Glomerular visceral epithelial cell (primary cell): ENCODE measurements around the gene TSHZ1.
A peak's percentile ranks its signal among the peaks of the same experiment; 100 is the strongest.

ENCODE experiments used
- DNase-seq: peaks from one replicate; pipeline ENCODE4 v3.0.0-alpha.2; 2016; ENCODE audit errors: extremely low spot score

The TSHZ1 gene

DNA sequence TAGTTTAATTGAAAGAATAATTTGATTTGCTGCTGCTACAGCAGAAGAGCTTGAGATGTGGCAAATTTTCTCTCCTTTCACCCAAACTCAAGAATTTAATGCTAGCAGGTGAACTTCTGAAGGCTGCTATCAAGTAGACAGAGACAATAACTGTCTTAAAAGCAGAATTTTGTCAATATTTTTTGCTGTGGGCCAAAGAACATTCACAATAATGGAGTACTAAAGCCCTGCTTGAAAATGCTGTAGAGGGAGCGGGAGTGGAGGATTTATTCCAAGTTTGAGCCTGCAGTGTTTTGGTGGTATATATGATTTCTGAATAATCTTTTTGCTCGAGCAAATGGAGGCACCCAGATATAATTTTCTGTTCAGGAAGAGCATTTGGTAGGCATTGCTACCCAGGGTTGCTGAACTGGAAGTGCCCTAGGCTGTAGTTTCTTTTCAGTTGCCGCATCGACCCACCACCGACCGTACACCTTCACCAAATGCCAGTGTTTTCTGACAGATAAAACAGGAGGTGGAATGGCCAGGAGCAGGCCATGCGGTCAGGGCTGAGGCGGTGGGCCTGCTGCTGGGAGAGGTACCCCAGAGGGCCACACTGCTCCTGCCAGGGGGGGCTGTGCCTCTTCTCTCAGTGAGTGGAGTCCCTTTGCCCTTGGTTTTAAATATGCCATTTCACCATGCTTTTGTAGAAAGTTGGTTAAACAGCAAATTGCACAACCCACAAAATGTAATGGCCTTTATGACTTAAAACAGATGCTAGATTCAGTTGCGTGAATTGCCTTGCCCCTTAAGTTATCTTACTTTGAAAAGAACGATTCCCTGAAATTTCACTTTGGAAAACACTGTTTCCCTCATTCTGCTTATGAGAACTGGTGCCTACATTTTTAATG, 36.4 kb downstream of the TSHZ1 start:
- no peak for DNase-seq

DNA sequence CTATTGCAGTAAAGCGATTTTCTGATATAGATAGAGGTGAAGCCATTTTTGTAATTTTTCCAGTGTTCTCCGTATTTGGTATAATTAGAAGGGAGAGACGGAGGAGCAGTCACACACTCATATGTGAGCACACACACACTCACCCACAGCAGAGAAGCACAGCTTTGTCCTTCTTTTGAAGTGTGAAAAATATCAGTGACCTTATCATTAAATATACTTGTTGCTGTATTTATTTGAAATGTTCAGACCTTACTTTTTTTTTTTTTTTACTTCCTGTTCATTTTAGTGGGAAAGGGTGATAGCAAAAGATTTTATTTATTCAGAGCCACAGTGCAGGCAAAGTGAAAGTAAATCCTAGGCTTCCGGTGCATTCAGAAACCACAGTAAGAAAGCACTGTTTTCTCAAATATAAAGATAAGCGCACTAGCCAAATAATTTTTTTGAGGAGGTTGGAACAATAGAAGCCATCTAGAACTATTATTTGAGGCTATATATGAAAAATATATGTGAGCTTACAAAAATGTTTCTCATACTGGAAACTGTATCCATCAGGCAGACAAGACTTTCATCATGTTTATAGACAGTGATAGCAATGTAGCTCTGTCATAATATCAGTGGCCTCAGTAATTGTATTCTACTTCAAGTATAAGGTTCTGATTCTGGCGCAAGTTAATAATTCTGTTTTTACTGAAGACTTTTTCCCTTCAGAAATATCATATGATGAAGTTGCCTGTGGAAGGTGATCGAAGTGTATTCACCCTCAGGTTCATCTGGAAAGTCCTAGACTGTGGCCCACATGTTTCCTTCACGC, 37.2 kb downstream of the TSHZ1 start:
- DNase-seq = peak; percentile 52

DNA sequence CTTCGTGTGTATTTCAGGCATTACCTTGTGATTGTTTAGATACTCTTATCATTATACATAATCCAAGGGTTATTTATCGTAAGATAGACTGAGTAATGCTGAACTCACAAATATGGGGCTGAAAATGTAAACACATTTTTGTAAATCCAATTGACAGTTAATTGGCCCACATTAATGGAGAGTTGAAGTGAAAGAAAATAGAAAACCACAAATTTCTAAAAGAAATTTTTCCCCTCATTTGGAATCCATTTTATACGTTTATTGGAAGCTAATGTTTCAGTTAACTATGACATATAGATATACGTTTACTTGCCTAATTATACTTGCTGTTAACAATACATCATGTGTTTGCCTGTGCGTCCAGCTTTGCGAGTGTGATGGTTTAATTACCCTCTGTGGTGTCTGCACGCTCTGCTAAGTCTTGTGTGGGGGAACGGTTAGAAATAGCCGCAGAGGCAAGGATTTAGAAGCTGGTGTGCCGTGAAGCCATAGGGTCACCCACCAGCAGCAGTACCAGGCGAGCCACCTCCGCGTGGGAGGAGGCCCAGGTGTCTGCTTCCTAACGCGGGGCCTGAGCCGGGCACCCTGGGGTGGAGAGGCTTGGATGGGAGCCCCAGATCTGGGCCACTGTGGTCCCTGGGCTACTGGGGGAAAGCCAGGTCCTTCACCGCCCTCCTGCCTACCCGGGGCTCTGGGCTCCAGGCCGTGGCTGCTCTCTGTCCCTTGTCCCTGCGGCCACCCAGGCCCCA, 38.0 kb downstream of the TSHZ1 start:
- DNase-seq = no peak

- no peak for DNase-seq
Observed at GRCh38 chr18:75249175-75249518, 38.5 kb downstream of the TSHZ1 start.

GRCh38 chr18:75249672-75250470, 39.3 kb downstream of the TSHZ1 start:
- DNase-seq = no peak

DNA sequence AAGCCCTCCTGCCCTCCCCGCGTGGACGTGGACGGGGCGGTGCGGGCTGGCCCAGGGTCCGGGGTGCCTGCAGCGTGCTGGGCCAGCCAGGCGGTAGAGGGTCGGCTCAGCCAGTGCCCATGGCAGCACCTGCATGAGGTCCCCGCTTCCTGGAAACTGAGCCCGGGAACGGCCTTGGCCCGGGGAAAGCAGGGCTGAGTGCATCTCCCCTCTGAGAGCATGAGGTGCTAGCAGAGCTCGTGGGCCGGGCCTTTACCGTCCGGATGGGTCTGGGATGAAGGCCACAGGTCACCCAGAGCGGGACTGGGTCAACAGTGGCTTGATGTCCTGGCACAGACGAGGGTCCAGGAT, 39.8 kb downstream of the TSHZ1 start:
- DNase-seq = no peak

GRCh38 chr18:75251466-75251865, 40.9 kb downstream of the TSHZ1 start:
- DNase-seq = no peak

GRCh38 chr18:75252136-75252535, 41.5 kb downstream of the TSHZ1 start:
- DNase-seq = no peak

GRCh38 chr18:75253043-75253442, 42.4 kb downstream of the TSHZ1 start:
- no peak for DNase-seq

GRCh38 chr18:75253784-75254183, 43.2 kb downstream of the TSHZ1 start:
- no peak for DNase-seq

GRCh38 chr18:75255094-75255493, 44.5 kb downstream of the TSHZ1 start:
- no peak for DNase-seq

GRCh38 chr18:75256376-75256775, 45.8 kb downstream of the TSHZ1 start:
- no peak for DNase-seq

GRCh38 chr18:75257605-75258004, 47.0 kb downstream of the TSHZ1 start:
- DNase-seq = no peak

DNA sequence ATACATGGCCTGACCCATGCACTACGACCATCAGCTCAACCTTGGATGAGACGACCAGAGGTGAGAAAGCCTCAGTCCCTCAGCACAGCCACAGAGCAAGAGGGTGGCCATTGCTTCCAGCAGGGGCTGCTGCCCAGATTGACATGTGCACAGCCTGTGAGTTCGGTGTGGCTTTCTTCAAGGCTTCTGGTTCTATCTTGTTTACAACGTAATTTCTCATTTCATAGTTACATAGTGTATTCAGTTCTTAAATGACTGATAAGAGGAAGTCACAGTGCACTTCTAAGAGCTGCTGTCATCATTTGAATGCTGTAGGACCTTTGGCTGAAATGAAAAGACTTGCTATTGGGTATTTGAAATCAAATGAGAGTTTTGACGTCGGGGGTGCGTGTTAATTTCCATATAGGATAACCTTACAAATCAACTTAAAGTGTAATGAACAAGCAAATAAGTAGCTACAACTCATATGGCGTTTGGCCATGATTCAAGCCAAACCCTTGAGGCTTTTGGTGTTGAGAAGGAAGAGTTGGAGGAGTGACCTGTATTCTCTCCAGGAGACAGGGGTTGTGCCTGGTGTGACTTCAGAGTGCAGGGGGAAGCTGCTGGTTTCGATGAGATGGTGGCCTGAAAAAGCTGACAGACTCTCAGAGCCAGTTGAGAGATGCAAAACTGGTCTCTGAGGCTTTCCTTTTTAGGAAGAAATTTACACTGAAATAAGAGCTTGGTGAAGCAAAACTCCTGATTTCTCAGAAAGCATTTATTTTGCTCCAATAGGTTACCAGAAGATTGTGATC, 51.0 kb downstream of the TSHZ1 start:
- DNase-seq = no peak

GRCh38 chr18:75262511-75262910, 51.9 kb downstream of the TSHZ1 start:
- no peak for DNase-seq

DNA sequence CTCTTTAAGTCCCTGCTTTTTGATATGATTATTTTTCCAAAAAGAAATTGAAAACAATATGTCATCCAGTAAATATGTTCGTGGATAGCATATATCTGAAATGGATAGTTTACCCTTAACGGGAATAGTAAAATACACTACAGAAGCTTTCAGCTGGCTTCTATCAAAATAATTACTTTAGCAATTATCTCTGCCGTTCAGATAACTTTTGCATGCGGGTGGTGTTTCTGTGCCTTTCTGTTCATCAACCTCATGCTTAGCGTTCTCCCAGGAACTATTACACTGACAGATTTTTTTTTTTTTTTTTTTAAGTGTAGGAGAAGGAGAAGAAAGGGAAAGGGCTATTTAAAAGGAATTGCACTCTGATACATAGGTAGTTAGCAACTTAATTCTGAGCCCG, 53.6 kb downstream of the TSHZ1 start:
- DNase-seq = no peak

DNA sequence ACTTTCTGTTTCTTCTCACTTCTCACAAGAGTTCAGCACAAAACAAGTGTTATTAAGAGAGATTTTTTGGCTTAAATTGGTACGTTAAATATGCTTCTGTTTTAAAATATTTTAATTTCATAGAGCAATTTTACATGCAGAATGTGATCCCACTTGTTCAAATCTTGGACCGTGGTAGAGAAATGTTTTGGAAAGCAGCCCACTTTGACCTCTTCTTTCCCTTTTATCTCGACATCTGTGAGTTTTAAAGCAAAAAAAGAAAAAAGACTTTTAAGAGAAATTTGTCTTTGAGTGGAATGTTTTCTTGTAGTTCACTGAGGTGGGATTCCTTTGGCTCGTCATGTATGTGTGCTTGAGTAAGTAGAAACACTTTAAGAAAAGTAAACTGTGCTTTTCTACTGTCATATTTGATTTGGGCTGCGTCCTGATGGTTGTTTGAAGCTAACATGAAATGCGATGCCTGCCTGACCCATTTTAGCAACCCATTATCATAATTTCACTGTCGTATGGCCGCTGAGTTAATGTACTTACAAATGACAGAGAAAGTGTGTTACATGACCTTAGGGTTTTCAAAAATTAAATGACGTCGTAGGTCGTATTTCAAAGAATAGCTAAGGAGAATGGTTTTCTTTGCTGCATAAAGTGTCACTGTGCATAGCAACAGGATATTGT, 54.5 kb downstream of the TSHZ1 start:
- no peak for DNase-seq

DNA sequence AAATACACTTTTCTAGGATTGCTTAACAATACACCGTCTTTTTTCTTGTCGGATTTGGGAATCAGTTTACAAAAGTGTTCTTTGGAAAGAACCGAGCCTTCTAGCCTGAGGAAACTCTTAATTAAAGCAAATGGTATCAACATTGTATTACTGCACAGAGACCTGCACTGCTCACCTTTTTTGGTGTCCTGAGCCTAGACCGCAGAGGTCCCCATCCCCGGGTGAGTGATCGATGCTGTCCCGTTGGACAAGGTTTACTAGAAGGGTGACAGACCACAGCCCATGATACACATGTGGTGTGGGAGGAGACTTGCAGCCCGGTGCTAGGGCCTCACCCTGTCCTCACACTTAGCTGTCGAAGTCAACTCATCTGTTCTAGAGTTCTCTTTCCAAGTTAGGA, 55.3 kb downstream of the TSHZ1 start:
- DNase-seq = no peak

GRCh38 chr18:75267643-75268363, 57.2 kb downstream of the TSHZ1 start:
- DNase-seq = no peak

DNA sequence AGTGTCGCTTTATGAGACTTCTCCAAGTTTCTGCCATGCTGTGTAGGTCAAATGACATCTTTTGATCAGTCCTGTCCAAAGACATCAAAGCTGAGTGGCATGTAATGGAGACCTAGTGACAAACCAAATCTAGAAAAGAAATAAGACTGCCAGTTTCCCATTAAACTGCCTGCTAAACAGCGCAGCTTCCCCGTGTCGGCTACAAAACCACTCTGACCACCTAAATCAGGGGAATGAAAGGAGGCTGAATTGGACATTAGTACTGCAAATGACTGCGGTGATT, 57.7 kb downstream of the TSHZ1 start:
- no peak for DNase-seq
